ENCODE results near the gene AFF3.

Gene AFF3

DNA sequence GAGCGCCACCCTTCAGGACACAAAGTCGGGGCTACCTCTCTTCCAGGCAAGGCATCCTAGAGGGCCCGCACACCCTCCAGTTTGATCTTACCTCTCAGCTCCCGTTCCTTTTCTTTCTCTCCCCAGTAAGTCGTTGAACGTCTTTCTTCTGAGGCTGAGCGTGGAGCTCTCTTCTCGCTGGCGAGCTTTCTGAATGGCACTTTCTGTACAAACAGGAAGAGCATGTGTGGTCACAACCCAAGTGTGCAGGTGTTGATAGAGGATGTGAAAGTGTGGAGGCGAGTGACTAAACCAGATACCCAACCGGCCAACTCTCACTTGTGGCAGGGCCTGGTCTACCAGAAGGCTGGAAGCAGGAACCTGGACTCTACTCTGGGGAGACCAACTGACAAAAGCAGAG is at the start of gene AFF3:
Gene AFF3 (minus strand): TSS at position 198 of the 400 bp plus-strand sequence. CDS start 38,136 bp downstream, outside the sequence.
- DNase-seq (ENCODE audit: low spot score) = no peak
- POLR2A ChIA-PET (ENCODE audit: low non-redundant PET) = no interaction called here
- no peak within 1 kb of the TSS for H3K27ac ChIP-seq
- no peak for TF ChIP-seq CTCF (conservative IDR thresholded peaks at IDR 0.05; ENCODE audit: low read depth)
- CTCF ChIA-PET = no interaction called here

GRCh38 chr2:100189387-100189786 is 47.0 kb upstream of the AFF3 start:
- TF ChIP-seq CTCF (conservative IDR thresholded peaks at IDR 0.05; ENCODE audit: low read depth) = no peak
- no peak overlapping the region for H3K27ac ChIP-seq
- no peak for DNase-seq (ENCODE audit: low spot score)
- ChIA-PET POLR2A (ENCODE audit: low non-redundant PET) (no interaction called here), CTCF (no interaction called here)

DNA sequence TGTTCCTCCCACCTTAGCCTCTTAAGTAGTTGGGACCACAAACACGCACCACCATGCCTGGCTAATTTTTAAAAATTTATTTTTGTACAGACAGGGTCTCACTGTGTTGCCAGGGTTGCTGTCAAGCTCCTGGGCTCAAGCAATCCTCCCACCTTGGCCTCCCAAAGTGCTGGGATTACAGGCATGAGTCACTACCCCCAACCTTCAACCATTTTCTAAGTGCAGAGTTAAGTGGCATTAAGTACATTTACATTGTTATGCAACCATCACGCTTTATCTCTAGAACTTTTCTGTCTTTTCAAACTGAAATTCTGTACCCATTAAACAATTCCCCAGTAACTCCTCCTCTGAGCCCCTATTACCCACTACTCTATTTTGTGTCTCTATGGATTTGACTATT is 45.9 kb upstream of the AFF3 start:
- no peak overlapping the region for H3K27ac ChIP-seq
- POLR2A ChIA-PET (ENCODE audit: low non-redundant PET) = no interaction called here
- TF ChIP-seq CTCF (conservative IDR thresholded peaks at IDR 0.05; ENCODE audit: low read depth) = no peak
- no peak for DNase-seq (ENCODE audit: low spot score)
- CTCF ChIA-PET = no interaction called here

- no peak for DNase-seq (ENCODE audit: low spot score)
- H3K27ac ChIP-seq = no peak overlapping the region
- CTCF ChIA-PET = no interaction called here
- TF ChIP-seq CTCF (conservative IDR thresholded peaks at IDR 0.05; ENCODE audit: low read depth) = no peak
- POLR2A ChIA-PET (ENCODE audit: low non-redundant PET) = no interaction called here
Measured at GRCh38 chr2:100186126-100186525, 43.7 kb upstream of the AFF3 start.

GRCh38 chr2:100185516-100185915 is 43.1 kb upstream of the AFF3 start:
- ChIA-PET CTCF (no interaction called here), POLR2A (ENCODE audit: low non-redundant PET) (no interaction called here)
- TF ChIP-seq CTCF (conservative IDR thresholded peaks at IDR 0.05; ENCODE audit: low read depth) = no peak
- H3K27ac ChIP-seq = no peak overlapping the region
- no peak for DNase-seq (ENCODE audit: low spot score)

DNA sequence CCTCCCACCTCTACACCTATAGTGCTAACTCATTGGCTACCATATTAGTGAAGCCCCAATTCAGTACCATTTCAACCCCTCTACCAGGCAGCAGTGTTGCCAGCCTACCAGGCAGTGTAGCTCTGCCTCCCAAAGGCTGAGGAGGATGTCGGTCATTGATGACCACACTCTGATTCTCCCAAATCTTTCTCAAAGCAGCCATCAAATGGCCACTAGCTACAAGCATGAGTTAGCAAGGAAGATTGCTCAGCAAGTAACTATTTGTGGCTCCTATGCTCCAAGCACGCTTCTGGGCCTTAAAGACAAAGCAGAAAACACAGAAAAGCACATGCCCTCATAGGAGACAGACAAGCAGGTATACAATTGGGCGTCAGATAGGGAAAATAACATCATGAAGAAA is 42.7 kb upstream of the AFF3 start:
- CTCF ChIA-PET = no interaction called here

More for the DNA sequence above, 42.7 kb upstream of the AFF3 start:
- POLR2A ChIA-PET (ENCODE audit: low non-redundant PET) = no interaction called here
- DNase-seq (ENCODE audit: low spot score) = no peak
- no peak overlapping the region for H3K27ac ChIP-seq
- no peak for TF ChIP-seq CTCF (conservative IDR thresholded peaks at IDR 0.05; ENCODE audit: low read depth)
